IPS DF 6.9 (cell line): ENCODE results near the gene LRRC45.

Experiments used
- DNase-seq: peaks from one replicate; pipeline ENCODE4 v3.0.0-alpha.2; 2013; ENCODE audit warnings: low read depth, low spot score
- H3K27ac ChIP-seq: one replicate; pipeline ENCODE4 v1.5.1; 2013; ENCODE audit warnings: low read length, control low read depth
- H3K27me3 ChIP-seq: 2 replicates; pipeline ENCODE4 v1.6.1; 2013; ENCODE audit warnings: mild to moderate bottlenecking, low read length; ENCODE audit not compliant: control insufficient read depth, insufficient read depth
- H3K36me3 ChIP-seq: 2 replicates; pipeline ENCODE4 v1.6.1; 2013; ENCODE audit warnings: low read length; ENCODE audit not compliant: control insufficient read depth, insufficient read depth
- H3K4me1 ChIP-seq: 2 replicates; pipeline ENCODE4 v1.6.1; 2013; ENCODE audit warnings: low read length; ENCODE audit not compliant: control insufficient read depth, insufficient read depth
- H3K4me3 ChIP-seq: 2 replicates; pipeline ENCODE4 v1.5.1; 2013; ENCODE audit warnings: mild to moderate bottlenecking, low read length
- H3K9me3 ChIP-seq: 2 replicates; pipeline ENCODE4 v1.6.1; 2013; ENCODE audit warnings: low read length, inconsistent platforms; ENCODE audit not compliant: control insufficient read depth, insufficient read depth
- WGBS: extraction: QIAGEN DNeasy Blood & Tissue Kit; methylation state at CpG from one replicate; pipeline ENCODE4 v1.1.7; 2013; ENCODE audit warnings: mixed read lengths, missing lambda C conversion rate; ENCODE audit not compliant: insufficient read length, insufficient coverage; 5-methylcytosine and 5-hydroxymethylcytosine counted together

LRRC45 gene

GRCh38 chr17:82020572-82021106 is 2.5 kb upstream of the LRRC45 start:
- no CpG with 5 or more reads among the region's 14 CpGs for WGBS
- no peak overlapping the region for H3K4me3 ChIP-seq
- 0 out of 2 replicates have a peak, but pooled peaks cover 2% of the 10 kb centered on the region for H3K36me3 ChIP-seq
- H3K27me3 ChIP-seq = no peaks in the 10 kb centered on the region
- no peaks in the 10 kb centered on the region for H3K9me3 ChIP-seq
- no peak for DNase-seq
- H3K27ac ChIP-seq = no peak overlapping the region
- H3K4me1 ChIP-seq = peaks cover 1% of the 10 kb centered on the region

- Histone ChIP-seq H3K4me1 (peaks cover 1% of the 10 kb centered on the region), H3K4me3 (no peak overlapping the region), H3K9me3 (no peaks in the 10 kb centered on the region), H3K36me3 (0 out of 2 replicates have a peak, but pooled peaks cover 2% of the 10 kb centered on the region), H3K27me3 (no peaks in the 10 kb centered on the region), H3K27ac (no peak overlapping the region)
- no peak for DNase-seq
- WGBS = no CpG with 5 or more reads among the region's 25 CpGs
These were observed 1.8 kb upstream of the LRRC45 start for GRCh38 chr17:82021107-82021899.

GRCh38 chr17:82021900-82022309 is 1.2 kb upstream of the LRRC45 start:
- Histone ChIP-seq H3K27ac (no peak overlapping the region), H3K27me3 (no peaks in the 10 kb centered on the region), H3K4me1 (peaks cover 1% of the 10 kb centered on the region), H3K36me3 (0 out of 2 replicates have a peak, but pooled peaks cover 2% of the 10 kb centered on the region), H3K4me3 (peak overlapping the region; percentile 57), H3K9me3 (no peaks in the 10 kb centered on the region)
- no CpG with 5 or more reads among the region's 10 CpGs for WGBS
- DNase-seq = no peak

- 0 out of 2 replicates have a peak, but pooled peaks cover 2% of the 10 kb centered on the region for H3K36me3 ChIP-seq
- WGBS = no CpG with 5 or more reads among the region's 64 CpGs
These were observed 660 bp upstream of the LRRC45 start, which contains the start of gene CENPX for GRCh38 chr17:82022310-82022980. Gene CENPX (minus strand): TSS chr17:82022878. CDS start chr17:82022861, 17 bp downstream.

GRCh38 chr17:82023447-82024241 is 539 bp downstream of the LRRC45 start:
- DNase-seq = no peak
- Histone ChIP-seq H3K36me3 (no peaks in the 10 kb centered on the region; the same call in 1 of the 2 replicates), H3K9me3 (no peaks in the 10 kb centered on the region), H3K27ac (no peak overlapping the region), H3K4me1 (peaks cover 1% of the 10 kb centered on the region), H3K27me3 (no peaks in the 10 kb centered on the region), H3K4me3 (peak overlapping the region; percentile 64; the same call in 1 of the 2 replicates)
- no CpG with 5 or more reads among the region's 55 CpGs for WGBS

More at GRCh38 chr17:82022310-82022980, 660 bp upstream of the LRRC45 start, which contains the start of gene CENPX:
- DNase-seq = no peak
- Histone ChIP-seq H3K27ac (no peak within 1 kb of the TSS), H3K9me3 (no peaks in the 10 kb centered on the region), H3K4me1 (peaks cover 1% of the 10 kb centered on the region), H3K27me3 (no peaks in the 10 kb centered on the region), H3K4me3 (peak within 1 kb of the TSS; percentile 64)

- peaks cover 1% of the 10 kb centered on the region for H3K4me1 ChIP-seq
- WGBS = no CpG with 5 or more reads among the region's 17 CpGs
- no peak overlapping the region for H3K4me3 ChIP-seq
- H3K27me3 ChIP-seq = no peaks in the 10 kb centered on the region
- no peak overlapping the region for H3K27ac ChIP-seq
- H3K36me3 ChIP-seq = peaks cover 2% of the 10 kb centered on the region; the same call in 1 of the 2 replicates
- DNase-seq = no peak
- no peaks in the 10 kb centered on the region for H3K9me3 ChIP-seq
These were observed 1.8 kb downstream of the LRRC45 start for GRCh38 chr17:82024859-82025258.

GRCh38 chr17:82025401-82026107 is 2.4 kb downstream of the LRRC45 start:
- no peak for DNase-seq
- Histone ChIP-seq H3K36me3 (peaks cover 2% of the 10 kb centered on the region; the same call in 1 of the 2 replicates), H3K9me3 (no peaks in the 10 kb centered on the region), H3K4me3 (no peak overlapping the region), H3K27me3 (no peaks in the 10 kb centered on the region), H3K27ac (no peak overlapping the region), H3K4me1 (peaks cover 1% of the 10 kb centered on the region)
- no CpG with 5 or more reads among the region's 25 CpGs for WGBS

- Histone ChIP-seq H3K36me3 (peaks cover 2% of the 10 kb centered on the region; the same call in 1 of the 2 replicates), H3K4me3 (no peak overlapping the region), H3K9me3 (no peaks in the 10 kb centered on the region), H3K27ac (no peak overlapping the region), H3K27me3 (no peaks in the 10 kb centered on the region), H3K4me1 (peaks cover 3% of the 10 kb centered on the region; the same call in 1 of the 2 replicates)
- no CpG with 5 or more reads among the region's 13 CpGs for WGBS
- DNase-seq = no peak
These were observed 5.1 kb downstream of the LRRC45 start for GRCh38 chr17:82028246-82028645.

GRCh38 chr17:82028966-82029365 is 5.9 kb downstream of the LRRC45 start:
- Histone ChIP-seq H3K4me1 (peaks cover 3% of the 10 kb centered on the region; the same call in 1 of the 2 replicates), H3K27me3 (no peaks in the 10 kb centered on the region), H3K36me3 (peaks cover 2% of the 10 kb centered on the region; the same call in 1 of the 2 replicates), H3K4me3 (no peak overlapping the region), H3K27ac (no peak overlapping the region), H3K9me3 (no peaks in the 10 kb centered on the region)
- DNase-seq = no peak
- WGBS = no CpG with 5 or more reads among the region's 9 CpGs
